AG09309 (cell line): ENCODE results near the gene NRG3.

Experiments
- DNase-seq: peaks from one replicate; pipeline ENCODE4 v3.0.0-alpha.2; 2010; ENCODE audit warnings: low read depth
- H3K4me3 ChIP-seq: 2 replicates; pipeline ENCODE4 v1.5.1; 2011; ENCODE audit warnings: mild to moderate bottlenecking, low read depth, low read length, moderate library complexity; ENCODE audit not compliant: control insufficient read depth
- CTCF ChIP-seq: IDR thresholded peaks from 2 replicates; pipeline ENCODE4 v1.5.1; 2011; ENCODE audit warnings: mild to moderate bottlenecking, low read depth, low read length, inconsistent platforms; ENCODE audit not compliant: insufficient read depth, control insufficient read depth; ENCODE audit errors: missing control alignments

The NRG3 gene

GRCh38 chr10:82377608-82378007 lies 502.6 kb downstream of the NRG3 start:
- no peak overlapping the region for H3K4me3 ChIP-seq
- no peak for TF ChIP-seq CTCF
- DNase-seq = no peak

- no peak for TF ChIP-seq CTCF
- no peak overlapping the region for H3K4me3 ChIP-seq
- no peak for DNase-seq
Observed at GRCh38 chr10:82378146-82378545, 503.2 kb downstream of the NRG3 start.

DNA sequence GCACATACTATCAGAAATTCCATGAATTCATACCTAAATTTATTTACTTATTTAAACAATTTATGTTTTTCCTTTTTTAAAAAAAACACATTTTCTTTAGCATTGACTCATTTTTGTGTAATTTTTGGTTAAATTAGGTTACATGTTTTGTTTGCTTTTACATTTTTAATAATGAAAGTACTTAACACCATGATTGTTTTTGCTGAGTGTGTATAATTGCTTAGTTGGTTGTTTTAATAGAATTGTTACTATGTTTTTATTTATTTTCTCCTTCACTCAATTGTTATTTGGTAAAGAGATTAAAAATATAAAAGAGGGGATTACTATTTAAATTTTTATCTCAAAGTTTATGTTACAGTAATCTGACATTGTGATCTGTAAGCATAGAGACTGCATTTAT lies 508.4 kb downstream of the NRG3 start:
- no peak for TF ChIP-seq CTCF
- no peak overlapping the region for H3K4me3 ChIP-seq
- DNase-seq = no peak

DNA sequence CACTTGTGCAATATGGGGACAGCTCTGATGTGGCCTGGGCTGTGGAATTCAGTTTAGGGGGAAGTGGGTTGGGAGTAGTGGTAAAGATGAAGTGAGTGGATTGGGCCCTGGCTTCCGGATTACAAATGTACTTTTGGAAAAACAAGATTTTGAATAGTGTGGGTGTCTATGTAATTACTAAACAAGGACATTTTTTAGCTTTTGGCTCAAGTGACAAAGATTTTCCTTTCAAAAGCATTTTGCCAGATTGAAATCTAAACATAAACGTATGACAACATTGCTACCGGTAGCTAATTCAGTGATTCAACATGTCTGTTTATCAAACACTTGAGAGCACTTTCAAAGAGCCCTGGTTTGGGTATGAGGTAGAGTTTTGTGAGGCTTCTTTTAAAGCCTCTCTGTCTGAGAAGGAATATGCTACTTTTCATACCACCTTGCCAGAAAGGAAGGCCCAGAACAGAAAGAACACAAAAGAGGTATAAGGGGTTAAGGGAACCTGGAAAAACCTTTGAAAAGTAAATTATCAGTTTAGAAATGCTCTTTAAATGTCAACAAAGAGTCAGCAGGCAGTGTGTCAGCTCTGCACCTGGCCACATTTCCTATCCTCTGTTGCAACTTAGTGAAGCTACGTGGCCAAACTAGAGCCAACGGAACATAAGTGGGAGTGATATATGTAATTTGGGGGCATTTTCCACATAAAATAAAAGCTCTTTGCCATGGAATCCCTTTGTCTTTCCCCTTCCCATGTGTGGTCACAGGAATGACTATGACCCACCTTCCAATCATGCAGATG lies 516.1 kb downstream of the NRG3 start:
- TF ChIP-seq CTCF = no peak
- no peak for DNase-seq
- no peak overlapping the region for H3K4me3 ChIP-seq

DNA sequence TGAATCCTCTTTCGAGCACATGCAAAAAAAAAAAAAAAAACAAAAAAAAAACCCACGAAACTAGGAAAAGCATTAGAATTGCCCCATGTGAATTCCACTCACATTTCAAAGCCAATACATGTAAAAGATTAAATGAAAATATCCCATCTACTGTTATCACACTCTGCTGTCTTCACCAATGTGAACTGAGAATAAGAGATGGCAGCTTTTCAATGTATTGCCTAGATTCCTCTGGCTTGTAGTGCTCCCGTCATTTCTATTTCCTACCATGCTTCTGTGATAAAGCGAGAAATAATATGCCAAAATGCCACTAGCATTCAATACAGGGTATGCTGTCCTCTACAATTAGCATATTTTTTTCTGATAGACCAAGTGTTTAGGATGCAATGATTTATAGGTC lies 517.0 kb downstream of the NRG3 start:
- no peak for DNase-seq
- H3K4me3 ChIP-seq = no peak overlapping the region
- TF ChIP-seq CTCF = no peak

DNA sequence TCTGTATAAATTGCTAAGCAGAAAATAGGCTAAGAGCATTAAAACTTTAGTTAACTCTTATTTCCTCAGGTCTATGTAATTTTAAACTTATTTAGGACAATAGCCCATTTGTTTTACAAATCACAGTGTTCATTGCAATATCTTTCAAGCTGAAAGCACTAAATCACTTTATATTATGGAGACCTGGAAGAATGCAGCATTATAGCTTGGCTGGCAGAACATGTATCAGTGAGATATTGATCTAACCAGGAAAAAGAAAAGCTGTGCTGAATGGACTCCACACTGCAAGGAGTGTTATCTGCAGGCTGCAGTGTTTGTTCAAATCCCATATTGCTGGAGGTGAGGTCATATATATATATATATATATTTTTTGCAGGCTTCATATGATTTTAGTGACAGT lies 517.5 kb downstream of the NRG3 start:
- no peak for TF ChIP-seq CTCF
- no peak overlapping the region for H3K4me3 ChIP-seq
- DNase-seq = no peak
